Measurements from ENCODE around the gene SLC38A11.
"Not testable (repeated sequence)": the region's sequence is repeated elsewhere in the genome, so short reads cannot be mapped to it uniquely, and the experiment has no call there.

Gene SLC38A11

GRCh38 chr2:164869420-164869772 is 85.9 kb downstream of the SLC38A11 start:
- in situ Hi-C loops (cut with MboI; ENCODE audit: low sequenced_read_pairs, unreplicated experiment) = no loop called here
- no peak for TF ChIP-seq CTCF (IDR thresholded peaks at IDR 0.05; ENCODE audit: borderline replicate concordance, control extremely low read depth, extremely low read depth, insufficient read depth, missing control alignments)
- DNase-seq (ENCODE audit: low spot score) = no peak

GRCh38 chr2:164868563-164869419 is 86.5 kb downstream of the SLC38A11 start:
- in situ Hi-C loops (cut with MboI; ENCODE audit: low sequenced_read_pairs, unreplicated experiment) = no loop called here
- TF ChIP-seq CTCF (IDR thresholded peaks at IDR 0.05; ENCODE audit: borderline replicate concordance, control extremely low read depth, extremely low read depth, insufficient read depth, missing control alignments) = no peak
- no peak for DNase-seq (ENCODE audit: low spot score)

GRCh38 chr2:164867779-164868397 is 87.4 kb downstream of the SLC38A11 start:
- TF ChIP-seq CTCF (IDR thresholded peaks at IDR 0.05; ENCODE audit: borderline replicate concordance, control extremely low read depth, extremely low read depth, insufficient read depth, missing control alignments) = no peak
- DNase-seq (ENCODE audit: low spot score) = no peak
- in situ Hi-C loops (cut with MboI; ENCODE audit: low sequenced_read_pairs, unreplicated experiment) = no loop called here

- in situ Hi-C loops (cut with MboI; ENCODE audit: low sequenced_read_pairs, unreplicated experiment); DNase-seq (ENCODE audit: low spot score): not testable (repeated sequence)
Observed at GRCh38 chr2:164866381-164866780, 88.9 kb downstream of the SLC38A11 start.

- in situ Hi-C loops (cut with MboI; ENCODE audit: low sequenced_read_pairs, unreplicated experiment) = no loop called here
- TF ChIP-seq CTCF (IDR thresholded peaks at IDR 0.05; ENCODE audit: borderline replicate concordance, control extremely low read depth, extremely low read depth, insufficient read depth, missing control alignments) = no peak
- DNase-seq (ENCODE audit: low spot score) = no peak
Observed at GRCh38 chr2:164860694-164861042, 94.7 kb downstream of the SLC38A11 start.

- DNase-seq (ENCODE audit: low spot score); in situ Hi-C loops (cut with MboI; ENCODE audit: low sequenced_read_pairs, unreplicated experiment): not testable (repeated sequence)
Observed at GRCh38 chr2:164859906-164860693, 95.2 kb downstream of the SLC38A11 start.

GRCh38 chr2:164859251-164859818 is 96.0 kb downstream of the SLC38A11 start:
- no peak for TF ChIP-seq CTCF (IDR thresholded peaks at IDR 0.05; ENCODE audit: borderline replicate concordance, control extremely low read depth, extremely low read depth, insufficient read depth, missing control alignments)
- in situ Hi-C loops (cut with MboI; ENCODE audit: low sequenced_read_pairs, unreplicated experiment) = no loop called here
- DNase-seq (ENCODE audit: low spot score) = no peak
